Epithelial cell of umbilical artery (primary cell): Measurements from ENCODE around the gene TRIM49. TPM values are rescaled to one million over a fixed set of nuclear protein-coding genes. Genes with fewer than 3 reads are reported as not detected.

Experiments
- total RNA-seq: library from RNA; depleted of rRNA; stranded (reverse); fragments of >200 nt; gene quantifications from 2 replicates; pipeline ENCODE4 v1.2.3, GENCODE V29; 2014

TRIM49 gene
- not detected in 2 replicates for total RNA-seq

GRCh38 chr11:89808475-89808874, at the start of gene TRIM49:
TRIM49 (minus strand) TSS chr11:89808575; CDS start chr11:89804469, 4,106 bp downstream.

Other genes starting within 250 kb of the TRIM49 start
- not detected in 2 replicates for gene TRIM77, start 98.3 kb downstream of the TRIM49 start, total RNA-seq
- not detected in 2 replicates for gene TRIM64B, start 69.9 kb upstream of the TRIM49 start, total RNA-seq
- gene TRIM49D1, start 113.7 kb upstream of the TRIM49 start, total RNA-seq, result not detected in 2 replicates
- gene TRIM49D2, start 115.5 kb upstream of the TRIM49 start, total RNA-seq, result not detected in 2 replicates
- not detected in 2 replicates for gene TRIM64, start 157.5 kb upstream of the TRIM49 start, total RNA-seq
- gene TRIM49C, start 222.5 kb upstream of the TRIM49 start, total RNA-seq, result not detected in 2 replicates